Measurements from ENCODE around the gene SSTR3.

DNA sequence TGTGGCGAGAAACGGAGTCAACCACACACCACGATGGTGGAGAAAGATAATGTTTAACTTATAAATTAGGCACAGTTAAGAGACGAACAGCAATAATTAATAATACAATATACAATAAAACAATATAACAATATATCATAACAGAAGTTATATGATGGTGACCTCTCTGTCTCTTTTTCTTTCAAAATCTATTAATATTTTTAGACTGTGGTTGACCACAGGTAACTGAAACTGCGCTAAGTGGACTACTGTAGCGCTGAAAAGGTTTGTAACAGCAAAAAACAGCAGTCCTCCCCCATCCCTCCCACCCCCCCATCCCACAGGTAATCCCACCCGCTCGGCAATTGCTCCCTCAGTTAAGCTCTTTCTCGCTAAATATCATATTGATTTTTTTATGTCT, 3.6 kb upstream of the SSTR3 start:
- TF ChIP-seq CTCF (conservative IDR thresholded peaks at IDR 0.05; ENCODE audit: low read length) (no peak), EZH2phosphoT487 (IDR thresholded peaks at IDR 0.05; ENCODE audit: borderline replicate concordance, low read depth, low read length) (no peak)

Data from OCI-LY7 (cell line).